LNCAP (cell line): ENCODE measurements around the gene FKBP5.

Experiments used
- TF ChIP-seq, protein P1 (sequence below): fragments of 450-650 bp; IDR thresholded peaks from 2 replicates; pipeline ENCODE4 v1.5.1; 2017; ENCODE audit warnings: mild to moderate bottlenecking

The FKBP5 gene

GRCh38 chr6:35731414-35731735, 42.7 kb upstream of the FKBP5 start:
- TF ChIP-seq, protein P1, sequence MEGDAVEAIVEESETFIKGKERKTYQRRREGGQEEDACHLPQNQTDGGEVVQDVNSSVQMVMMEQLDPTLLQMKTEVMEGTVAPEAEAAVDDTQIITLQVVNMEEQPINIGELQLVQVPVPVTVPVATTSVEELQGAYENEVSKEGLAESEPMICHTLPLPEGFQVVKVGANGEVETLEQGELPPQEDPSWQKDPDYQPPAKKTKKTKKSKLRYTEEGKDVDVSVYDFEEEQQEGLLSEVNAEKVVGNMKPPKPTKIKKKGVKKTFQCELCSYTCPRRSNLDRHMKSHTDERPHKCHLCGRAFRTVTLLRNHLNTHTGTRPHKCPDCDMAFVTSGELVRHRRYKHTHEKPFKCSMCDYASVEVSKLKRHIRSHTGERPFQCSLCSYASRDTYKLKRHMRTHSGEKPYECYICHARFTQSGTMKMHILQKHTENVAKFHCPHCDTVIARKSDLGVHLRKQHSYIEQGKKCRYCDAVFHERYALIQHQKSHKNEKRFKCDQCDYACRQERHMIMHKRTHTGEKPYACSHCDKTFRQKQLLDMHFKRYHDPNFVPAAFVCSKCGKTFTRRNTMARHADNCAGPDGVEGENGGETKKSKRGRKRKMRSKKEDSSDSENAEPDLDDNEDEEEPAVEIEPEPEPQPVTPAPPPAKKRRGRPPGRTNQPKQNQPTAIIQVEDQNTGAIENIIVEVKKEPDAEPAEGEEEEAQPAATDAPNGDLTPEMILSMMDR, result no peak

DNA sequence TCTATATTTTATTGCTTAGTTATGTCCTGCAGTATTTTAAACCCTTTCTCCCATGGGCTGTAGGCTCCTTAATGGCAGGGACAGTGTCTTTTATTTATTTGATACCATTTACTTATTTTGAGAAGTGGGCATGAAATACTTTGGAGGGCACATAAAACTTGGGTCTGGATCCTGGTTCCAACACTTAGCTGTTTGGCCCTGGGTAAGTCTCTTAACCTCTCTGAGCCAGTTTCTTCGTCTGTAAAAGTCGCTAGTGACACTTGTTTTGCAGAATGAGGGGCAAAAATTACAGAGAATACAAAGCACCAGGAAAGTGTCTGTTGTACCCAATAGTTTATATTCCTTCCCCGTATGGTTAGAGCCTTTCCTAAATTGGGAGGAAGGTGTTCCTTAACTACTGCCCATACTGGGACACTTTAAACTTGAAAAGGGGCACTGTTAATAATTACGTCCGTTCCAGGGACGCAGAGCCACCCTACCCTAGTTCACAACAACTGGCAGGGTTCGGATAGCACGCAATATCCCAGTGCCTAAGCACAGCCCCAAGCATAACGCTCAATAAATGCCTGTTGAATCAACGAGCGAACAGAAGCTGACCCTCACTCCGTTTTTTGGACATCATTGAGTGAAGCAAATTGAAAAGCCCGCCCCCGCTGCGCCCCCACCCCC, 42.2 kb upstream of the FKBP5 start:
- TF ChIP-seq, protein P1, result no peak

DNA sequence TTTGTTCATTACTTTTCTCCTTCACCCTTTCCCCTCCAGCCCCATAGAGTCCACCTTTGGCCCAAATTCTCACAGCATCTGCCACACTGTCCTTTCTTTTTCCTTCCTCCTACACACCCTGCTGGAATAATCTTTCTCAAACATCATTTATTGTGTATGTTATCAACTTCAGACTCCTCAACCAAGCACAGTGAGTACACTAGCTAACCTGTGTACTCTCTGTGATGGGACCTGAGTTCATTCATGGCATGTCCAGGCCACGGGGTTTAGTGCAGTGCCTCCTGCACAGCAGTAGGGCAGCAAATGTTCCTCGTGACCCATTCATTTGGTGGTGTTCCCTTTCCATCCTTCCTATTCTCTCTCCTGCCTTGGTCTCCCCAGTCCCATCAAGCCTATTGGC, 41.0 kb upstream of the FKBP5 start:
- TF ChIP-seq, protein P1, result no peak

- TF ChIP-seq, protein P1, result no peak
Measured at GRCh38 chr6:35728683-35729678, 40.3 kb upstream of the FKBP5 start.

GRCh38 chr6:35727935-35728682, 39.4 kb upstream of the FKBP5 start:
- TF ChIP-seq, protein P1, result no peak

DNA sequence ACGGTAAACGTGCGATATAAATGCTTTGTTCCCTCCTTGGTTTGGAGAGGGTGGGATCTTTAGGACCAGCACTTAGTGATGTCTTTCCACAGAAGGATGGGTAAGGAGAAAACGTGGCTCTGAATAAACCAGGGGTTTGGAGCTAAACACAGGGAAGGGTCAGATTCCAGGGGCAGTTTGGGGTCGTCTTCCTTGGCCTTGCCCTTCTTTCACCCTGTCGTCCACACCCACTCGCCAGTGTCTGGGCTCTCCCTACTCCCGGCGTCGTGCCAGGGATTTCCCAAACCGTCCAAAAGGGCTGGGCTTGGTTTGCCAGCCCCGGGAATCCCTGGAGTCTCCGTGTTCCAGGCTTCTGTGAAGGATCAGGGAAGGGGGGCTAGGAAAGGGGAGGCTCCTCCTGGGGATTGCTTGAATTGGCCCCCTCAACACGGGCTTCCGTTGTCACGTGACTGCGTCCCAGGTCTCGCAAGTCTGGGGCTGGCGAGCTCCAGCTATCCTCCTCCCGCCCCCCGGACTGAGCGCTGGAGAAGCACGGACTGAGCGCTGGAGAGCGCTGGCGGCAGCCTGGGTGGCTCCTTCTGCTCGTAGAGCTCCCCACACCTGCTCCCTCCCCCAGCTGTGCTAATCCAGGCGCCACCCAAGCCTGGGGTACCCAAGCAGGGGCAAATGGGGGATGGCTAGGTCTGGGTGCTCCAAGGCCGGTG, 38.7 kb upstream of the FKBP5 start:
- TF ChIP-seq, protein P1, result no peak
